SK-N-MC (cell line): ENCODE measurements around the gene PAN2.
"Not testable (repeated sequence)": the region's sequence is repeated elsewhere in the genome, so short reads cannot be mapped to it uniquely, and the experiment has no call there.

ENCODE experiments used
- DNase-seq: peaks from one replicate; pipeline ENCODE4 v3.0.0-alpha.2; 2011; ENCODE audit warnings: low read depth, low spot score
- H3K27ac ChIP-seq: fragments of 200-600 bp; sonication (generic); 2 replicates; pipeline ENCODE4 v1.5.1; 2016; ENCODE audit warnings: mixed run types
- H3K36me3 ChIP-seq: fragments of 200-600 bp; sonication (generic); 2 replicates; pipeline ENCODE4 v1.6.1; 2017; ENCODE audit warnings: antibody characterized with exemption, low read length, mixed read lengths; ENCODE audit not compliant: insufficient read depth
- H3K4me3 ChIP-seq: fragments of 200-600 bp; sonication (generic); 2 replicates; pipeline ENCODE4 v1.5.1; 2016
- H3K9ac ChIP-seq: fragments of 200-600 bp; sonication (generic); 2 replicates; pipeline ENCODE4 v1.8.0; 2017; ENCODE audit warnings: mixed run types, mixed read lengths; ENCODE audit not compliant: insufficient read length
- H3K9me3 ChIP-seq: fragments of 200-600 bp; sonication (generic); 2 replicates; pipeline ENCODE4 v1.6.1; 2017; ENCODE audit warnings: low read depth, mild to moderate bottlenecking, antibody characterized with exemption, low read length, moderate library complexity, mixed read lengths
- EZH2 ChIP-seq: fragments of 200-600 bp; sonication (generic); IDR thresholded peaks from one replicate; pipeline ENCODE4 v1.6.1; 2017; ENCODE audit warnings: antibody characterized with exemption
- FOXP2 ChIP-seq: optimal IDR thresholded peaks from 2 replicates; pipeline ENCODE3; 2011; ENCODE audit warnings: mild to moderate bottlenecking, moderate library complexity; ENCODE audit not compliant: insufficient read depth; ENCODE audit errors: extremely low read length, control extremely low read depth
- POLR2AphosphoS5 ChIP-seq: IDR thresholded peaks from 2 replicates; pipeline ENCODE4 v1.6.1; 2012; ENCODE audit warnings: mild to moderate bottlenecking, low read depth, low read length, borderline replicate concordance

The PAN2 gene

DNA sequence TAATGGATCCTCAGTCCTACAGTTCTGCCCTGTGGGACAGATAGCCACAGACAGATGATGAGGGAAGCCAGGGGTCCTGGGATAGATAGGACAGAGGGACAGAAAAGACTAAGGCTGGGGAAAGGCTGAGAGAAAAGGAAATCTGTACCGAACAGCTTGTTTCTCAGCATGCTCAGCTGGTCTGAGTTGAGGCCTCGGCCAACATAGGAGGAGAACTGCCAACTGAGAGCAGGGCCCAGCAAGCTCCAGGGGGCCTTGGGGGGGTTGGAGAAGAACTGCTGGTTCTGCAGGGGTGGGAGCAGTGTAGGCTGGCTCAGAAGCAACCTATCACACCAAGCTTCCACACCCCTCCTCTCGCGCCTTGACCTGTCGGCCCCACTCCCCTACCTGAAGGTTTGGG, 15.0 kb upstream of the PAN2 start:
- H3K27ac ChIP-seq = no peak overlapping the region
- TF ChIP-seq EZH2 (no peak), POLR2AphosphoS5 (no peak), FOXP2 (no peak)
- no peak for DNase-seq
- H3K4me3 ChIP-seq = no peak overlapping the region
- H3K36me3 ChIP-seq = peaks cover 40% of the 10 kb centered on the region
- no peak overlapping the region for H3K9ac ChIP-seq
- no peaks in the 10 kb centered on the region for H3K9me3 ChIP-seq

DNA sequence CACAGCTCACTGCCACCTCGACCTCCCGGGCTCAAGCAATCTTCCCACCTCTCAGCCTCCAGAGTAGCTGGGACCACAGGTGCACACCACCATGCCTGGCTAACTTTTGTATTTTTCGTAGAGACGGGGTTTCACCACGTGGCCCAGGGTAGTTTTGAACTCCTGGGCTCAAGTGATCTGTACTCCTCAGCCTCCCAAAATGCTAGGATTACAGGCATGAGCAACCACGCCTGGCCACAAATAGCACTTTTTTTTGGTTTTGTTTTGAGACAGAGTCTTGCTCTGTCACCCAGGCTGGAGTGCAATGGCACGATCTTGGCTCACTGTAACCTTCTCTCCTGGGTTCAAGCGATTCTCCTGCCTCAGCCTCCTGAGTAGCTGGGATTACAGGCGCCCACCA, 13.5 kb upstream of the PAN2 start:
- H3K4me3 ChIP-seq, DNase-seq, H3K9ac ChIP-seq, H3K9me3 ChIP-seq, H3K27ac ChIP-seq: not testable (repeated sequence)
- peaks cover 45% of the 10 kb centered on the region for H3K36me3 ChIP-seq

DNA sequence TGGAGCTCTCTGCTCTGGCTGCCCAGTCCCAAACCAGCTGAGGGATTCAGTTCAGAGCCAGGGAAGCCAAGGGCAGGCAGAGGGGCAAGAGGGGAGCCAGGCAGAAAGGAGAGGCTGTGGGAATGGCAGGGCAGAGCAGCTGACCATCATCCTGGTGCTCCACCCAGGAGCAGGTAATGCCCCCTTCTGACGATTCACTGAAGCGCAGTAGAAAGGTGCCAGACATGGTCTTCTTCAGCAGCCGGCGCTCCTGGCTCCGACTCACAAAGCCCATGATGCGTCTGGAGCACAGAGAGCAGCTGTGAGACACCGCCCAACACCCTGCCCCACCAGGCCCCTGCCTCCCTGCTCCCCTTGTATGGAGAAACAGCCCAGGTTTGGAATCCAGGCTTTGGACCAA, 12.9 kb upstream of the PAN2 start:
- TF ChIP-seq EZH2 = no peak
- TF ChIP-seq FOXP2 = no peak
- no peak for TF ChIP-seq POLR2AphosphoS5
- no peaks in the 10 kb centered on the region for H3K9me3 ChIP-seq
- no peak overlapping the region for H3K9ac ChIP-seq
- peaks cover 45% of the 10 kb centered on the region for H3K36me3 ChIP-seq
- no peak overlapping the region for H3K27ac ChIP-seq
- DNase-seq = no peak
- no peak overlapping the region for H3K4me3 ChIP-seq

GRCh38 chr12:56342290-56342689, 8.5 kb upstream of the PAN2 start:
- not testable (repeated sequence) for H3K4me3 ChIP-seq, DNase-seq, H3K9me3 ChIP-seq, H3K27ac ChIP-seq, H3K9ac ChIP-seq
- peaks cover 18% of the 10 kb centered on the region; the same call in 1 of the 2 replicates for H3K36me3 ChIP-seq

GRCh38 chr12:56341616-56342015, 7.8 kb upstream of the PAN2 start:
- H3K27ac ChIP-seq = no peak overlapping the region
- TF ChIP-seq EZH2 = no peak
- no peak for TF ChIP-seq FOXP2
- TF ChIP-seq POLR2AphosphoS5 = no peak
- DNase-seq = no peak
- no peaks in the 10 kb centered on the region for H3K9me3 ChIP-seq
- H3K36me3 ChIP-seq = peaks cover 18% of the 10 kb centered on the region; the same call in 1 of the 2 replicates
- no peak overlapping the region for H3K4me3 ChIP-seq
- no peak overlapping the region for H3K9ac ChIP-seq

DNA sequence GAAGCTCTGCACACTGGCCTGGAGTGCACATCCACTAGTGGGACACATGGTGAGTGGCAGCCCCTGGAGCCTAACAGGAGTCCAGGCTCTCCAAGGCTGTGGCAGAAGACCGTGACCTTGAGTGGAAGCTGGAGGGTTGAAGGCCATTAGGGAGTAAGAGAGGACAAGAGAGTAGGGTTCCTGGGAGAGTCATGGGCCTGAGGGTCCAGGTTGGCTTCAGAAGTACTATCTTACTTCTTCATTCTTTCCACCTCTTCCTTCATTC, 5.3 kb upstream of the PAN2 start:
- Histone ChIP-seq H3K27ac (no peak overlapping the region), H3K9me3 (no peaks in the 10 kb centered on the region), H3K9ac (no peak overlapping the region), H3K4me3 (no peak overlapping the region), H3K36me3 (peaks cover 8% of the 10 kb centered on the region; the same call in 1 of the 2 replicates)
- TF ChIP-seq EZH2 = no peak
- no peak for TF ChIP-seq FOXP2
- TF ChIP-seq POLR2AphosphoS5 = no peak
- no peak for DNase-seq

DNA sequence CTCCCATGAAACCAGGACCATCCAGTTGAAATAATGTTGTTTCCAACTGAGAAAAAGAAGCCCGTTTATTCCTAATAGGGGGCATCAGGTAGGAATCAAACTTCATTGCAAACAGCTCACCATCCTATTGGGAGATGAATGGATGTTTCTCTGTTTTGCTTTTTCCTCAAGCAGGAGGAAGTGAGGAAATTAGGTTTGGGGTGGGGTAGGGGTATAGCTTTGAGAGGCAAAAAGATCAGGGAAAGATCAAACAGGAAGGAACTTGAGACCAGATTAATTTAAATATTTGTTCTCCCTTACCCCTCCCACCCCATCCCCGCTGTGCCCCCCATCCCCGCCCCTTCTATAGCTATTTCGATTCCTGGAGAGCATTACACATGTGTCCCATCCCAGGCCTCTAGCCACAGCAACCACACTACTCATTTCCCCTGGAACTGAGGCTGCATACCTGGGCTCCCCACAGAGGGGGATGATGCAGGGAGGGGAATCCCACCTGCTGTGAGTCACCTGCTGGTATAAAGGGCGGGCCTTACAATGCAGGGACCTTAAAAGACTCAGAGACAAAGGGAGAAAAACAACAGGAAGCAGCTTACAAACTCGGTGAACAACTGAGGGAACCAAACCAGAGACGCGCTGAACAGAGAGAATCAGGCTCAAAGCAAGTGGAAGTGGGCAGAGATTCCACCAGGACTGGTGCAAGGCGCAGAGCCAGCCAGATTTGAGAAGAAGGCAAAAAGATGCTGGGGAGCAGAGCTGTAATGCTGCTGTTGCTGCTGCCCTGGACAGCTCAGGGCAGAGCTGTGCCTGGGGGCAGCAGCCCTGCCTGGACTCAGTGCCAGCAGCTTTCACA, 4.7 kb upstream of the PAN2 start, which contains the start of gene IL23A:
Gene IL23A, plus strand, starts transcription at position 577 of the 850 bp plus-strand sequence. Its CDS starts 161 bp downstream, at position 738.
- Histone ChIP-seq H3K9me3 (no peaks in the 10 kb centered on the region), H3K4me3 (no peak within 1 kb of the TSS), H3K36me3 (peaks cover 2% of the 10 kb centered on the region; the same call in 1 of the 2 replicates), H3K27ac (no peak within 1 kb of the TSS), H3K9ac (peak within 1 kb of the TSS; percentile 21)
- no peak for DNase-seq
- TF ChIP-seq FOXP2 (no peak), POLR2AphosphoS5 (no peak), EZH2 (no peak)

GRCh38 chr12:56337753-56338251, 4.0 kb upstream of the PAN2 start:
- Histone ChIP-seq H3K36me3 (no peaks in the 10 kb centered on the region; the same call in 1 of the 2 replicates), H3K4me3 (no peak overlapping the region), H3K27ac (no peak overlapping the region), H3K9me3 (no peaks in the 10 kb centered on the region), H3K9ac (no peak overlapping the region)
- no peak for TF ChIP-seq FOXP2
- TF ChIP-seq POLR2AphosphoS5 = no peak
- TF ChIP-seq EZH2 = no peak
- DNase-seq = no peak

DNA sequence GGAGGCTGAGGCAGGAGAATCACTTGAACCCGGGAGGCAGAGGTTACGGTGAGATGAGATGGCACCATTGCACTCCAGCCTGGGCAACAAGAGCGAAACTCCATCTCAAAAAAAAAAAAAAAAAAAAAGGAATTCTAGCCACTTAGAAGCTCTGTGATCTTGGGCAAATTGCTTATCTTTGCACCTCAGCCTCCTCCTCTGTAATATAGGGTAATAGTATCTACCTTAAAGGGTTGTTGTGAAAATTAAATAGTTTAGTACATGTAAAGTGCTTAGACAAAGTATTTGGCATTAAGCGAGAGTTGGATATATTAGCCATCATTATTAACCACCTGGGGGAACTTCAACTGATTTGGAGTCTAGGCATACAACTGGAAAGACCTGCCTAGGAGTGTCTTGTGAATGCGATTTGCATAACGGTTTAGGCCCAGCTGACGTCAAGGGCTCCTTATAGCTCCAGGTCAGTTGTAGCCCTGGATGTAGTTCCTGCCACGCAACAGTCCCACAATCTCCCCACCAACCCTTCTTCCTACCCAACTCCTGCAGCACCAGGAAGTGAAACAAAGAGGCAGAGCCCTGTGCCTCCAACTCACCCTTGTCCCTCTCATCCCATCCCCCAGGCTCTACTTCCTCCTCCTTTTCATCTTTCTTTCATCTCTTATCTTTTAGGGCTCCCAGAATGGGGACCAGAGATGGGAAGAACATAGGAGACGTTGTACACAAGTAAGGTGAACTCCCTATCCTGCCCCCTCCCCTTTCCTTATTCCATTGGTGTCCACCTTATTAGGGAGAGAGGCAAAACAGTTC, 2.8 kb upstream of the PAN2 start:
- TF ChIP-seq FOXP2 = no peak
- TF ChIP-seq POLR2AphosphoS5 = no peak
- TF ChIP-seq EZH2 = no peak
- Histone ChIP-seq H3K36me3 (no peaks in the 10 kb centered on the region), H3K9ac (no peak overlapping the region), H3K9me3 (no peaks in the 10 kb centered on the region), H3K4me3 (no peak overlapping the region), H3K27ac (no peak overlapping the region)
- no peak for DNase-seq

DNA sequence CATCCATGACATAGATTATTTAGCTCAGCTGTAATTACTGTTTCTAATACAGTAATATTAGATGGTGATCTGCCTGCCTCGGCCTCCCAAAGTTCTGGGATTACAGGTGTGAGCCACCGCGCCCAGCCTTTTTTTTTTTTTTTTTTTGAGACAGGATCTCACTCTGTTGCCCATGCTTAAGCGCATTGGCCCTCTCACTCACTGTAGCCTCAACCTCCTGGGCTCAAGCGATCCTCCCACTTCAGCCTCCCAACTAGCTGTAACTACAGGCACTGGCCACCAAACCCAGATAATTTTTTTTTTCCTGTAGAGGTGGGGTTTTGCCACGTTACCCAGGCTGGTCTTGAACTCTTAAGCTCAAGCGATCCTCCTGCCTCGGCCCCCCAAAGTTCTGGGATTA, 1.7 kb upstream of the PAN2 start:
- H3K9ac ChIP-seq, H3K9me3 ChIP-seq, H3K27ac ChIP-seq, DNase-seq, H3K4me3 ChIP-seq, H3K36me3 ChIP-seq: not testable (repeated sequence)
